Activated CD8-positive, alpha-beta memory T cell treated with anti-CD3 and anti-CD28 coated beads, Interleukin-2, amount 10 ng/mL, durations not matched to agents 7 days and 5 days (primary cell): ENCODE results near the gene SIK2. TPM values are rescaled to one million over a fixed set of nuclear protein-coding genes. Genes with fewer than 3 reads are reported as not detected.
"Not testable (repeated sequence)": the region's sequence is repeated elsewhere in the genome, so short reads cannot be mapped to it uniquely, and the experiment has no call there.

Experiments used
- ATAC-seq: fragments of 150-1000 bp; cut with Tn5 transposase; one replicate; pipeline ENCODE4 v1.10.0; 2021; ENCODE audit warnings: moderate library complexity
- CTCF ChIA-PET: fragments of 350-600 bp; sonication (Branson Sonifier 250); formaldehyde crosslinking; loops from one replicate; lab custom pipeline; 2021; ENCODE audit warnings: antibody characterized with exemption; lab: Charles Lee
- DNase-seq: peaks from one replicate; pipeline ENCODE4 v3.0.0-alpha.2; 2020
- H3K27ac Mint-ChIP-seq: one replicate; pipeline ENCODE4 v1.8.0; 2021; ENCODE audit warnings: mild to moderate bottlenecking, mixed read lengths
- H3K27me3 Mint-ChIP-seq: one replicate; pipeline ENCODE4 v1.8.0; 2021; ENCODE audit warnings: mixed read lengths
- H3K36me3 Mint-ChIP-seq: one replicate; pipeline ENCODE4 v1.8.0; 2021; ENCODE audit warnings: mild to moderate bottlenecking, mixed read lengths
- H3K4me1 Mint-ChIP-seq: one replicate; pipeline ENCODE4 v1.8.0; 2021; ENCODE audit warnings: mixed read lengths
- H3K4me3 Mint-ChIP-seq: one replicate; pipeline ENCODE4 v1.8.0; 2021; ENCODE audit warnings: mild to moderate bottlenecking, moderate library complexity, mixed read lengths
- H3K9me3 Mint-ChIP-seq: one replicate; pipeline ENCODE4 v1.8.0; 2022; ENCODE audit warnings: low read depth, mixed read lengths
- total RNA-seq, 2 experiments: library from RNA; stranded (reverse); gene quantifications; one replicate each; pipeline ENCODE4 v1.2.3, GENCODE V29; 2021

The SIK2 gene
- total RNA-seq, 2 experiments from 2014 or later, result 7.9 to 9.7 TPM

GRCh38 chr11:111658493-111658892, 56.2 kb downstream of the SIK2 start:
- H3K9me3 Mint-ChIP-seq, ATAC-seq, H3K4me1 Mint-ChIP-seq, CTCF ChIA-PET, H3K4me3 Mint-ChIP-seq, H3K27me3 Mint-ChIP-seq, H3K27ac Mint-ChIP-seq, H3K36me3 Mint-ChIP-seq, DNase-seq: not testable (repeated sequence)

- H3K4me3 Mint-ChIP-seq, result no peak overlapping the region
- H3K27ac Mint-ChIP-seq, result no peak overlapping the region
- no peak for DNase-seq
- CTCF ChIA-PET, result interaction anchor here (1.7 kb wide), 1 partner anchor 73 kb away, joined by 3 read pairs; no protein-coding TSS in a partner anchor
- no peaks in the 10 kb centered on the region for H3K36me3 Mint-ChIP-seq
- no peak for ATAC-seq
- no peaks in the 10 kb centered on the region for H3K4me1 Mint-ChIP-seq
- no peaks in the 10 kb centered on the region for H3K27me3 Mint-ChIP-seq
- no peaks in the 10 kb centered on the region for H3K9me3 Mint-ChIP-seq
Observed at GRCh38 chr11:111659201-111660115, 57.2 kb downstream of the SIK2 start.

GRCh38 chr11:111660822-111661221, 58.6 kb downstream of the SIK2 start:
- Mint-ChIP-seq H3K9me3 (no peaks in the 10 kb centered on the region), H3K4me1 (no peaks in the 10 kb centered on the region), H3K27me3 (no peaks in the 10 kb centered on the region), H3K4me3 (no peak overlapping the region), H3K27ac (no peak overlapping the region), H3K36me3 (no peaks in the 10 kb centered on the region)
- DNase-seq (no peak), ATAC-seq (no peak)
- CTCF ChIA-PET, result interaction anchor here (0.6 kb wide), 1 partner anchor 38 kb away, joined by 3 read pairs; no protein-coding TSS in a partner anchor

DNA sequence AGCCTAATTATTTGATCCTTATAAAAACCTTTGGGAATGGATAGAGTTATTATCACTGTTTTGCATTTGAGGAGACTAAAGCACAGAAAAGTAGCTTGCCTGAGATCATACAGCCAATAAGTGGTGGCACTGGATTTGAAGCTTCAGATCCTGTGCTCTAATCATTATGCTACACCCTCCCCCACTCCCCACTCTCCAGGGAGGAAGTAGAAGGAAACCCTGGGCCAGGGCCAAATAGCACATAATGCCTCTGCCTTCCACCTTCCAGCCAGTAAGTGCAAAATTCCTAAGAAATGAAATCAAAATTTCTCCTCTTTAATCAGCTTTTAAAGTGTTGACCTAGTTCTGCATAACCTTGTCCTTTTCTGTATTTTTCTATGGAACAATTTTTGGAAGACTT, 61.6 kb downstream of the SIK2 start:
- no peaks in the 10 kb centered on the region for H3K9me3 Mint-ChIP-seq
- no peak overlapping the region for H3K4me3 Mint-ChIP-seq
- H3K4me1 Mint-ChIP-seq, result no peaks in the 10 kb centered on the region
- CTCF ChIA-PET, result no interaction called here
- no peaks in the 10 kb centered on the region for H3K36me3 Mint-ChIP-seq
- no peak for DNase-seq
- H3K27ac Mint-ChIP-seq, result no peak overlapping the region
- no peaks in the 10 kb centered on the region for H3K27me3 Mint-ChIP-seq
- no peak for ATAC-seq

- no peak for ATAC-seq
- no peaks in the 10 kb centered on the region for H3K36me3 Mint-ChIP-seq
- DNase-seq, result no peak
- H3K27me3 Mint-ChIP-seq, result no peaks in the 10 kb centered on the region
- CTCF ChIA-PET, result no interaction called here
- no peaks in the 10 kb centered on the region for H3K4me1 Mint-ChIP-seq
- no peak overlapping the region for H3K4me3 Mint-ChIP-seq
- no peaks in the 10 kb centered on the region for H3K9me3 Mint-ChIP-seq
- H3K27ac Mint-ChIP-seq, result no peak overlapping the region
Observed at GRCh38 chr11:111665777-111666176, 63.5 kb downstream of the SIK2 start.

DNA sequence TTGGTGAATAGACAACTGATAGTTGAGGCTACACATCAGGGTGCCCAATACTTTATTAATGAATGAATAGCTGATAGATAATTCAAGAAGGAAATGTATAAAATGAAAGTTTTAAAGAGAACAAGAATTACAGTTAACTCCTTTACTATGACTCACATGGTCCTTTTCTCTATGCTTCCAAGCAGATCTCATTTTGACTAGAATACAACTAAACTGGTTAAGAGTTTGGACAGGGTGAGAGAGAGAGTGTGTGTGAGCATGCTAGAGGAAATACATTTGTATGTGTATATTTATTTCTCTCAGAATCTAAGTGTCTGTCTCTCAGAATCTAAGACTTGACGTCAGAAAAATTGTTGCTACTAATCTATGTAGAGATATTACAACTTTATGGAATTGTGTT, 66.7 kb downstream of the SIK2 start:
- peaks cover 10% of the 10 kb centered on the region for H3K36me3 Mint-ChIP-seq
- no peaks in the 10 kb centered on the region for H3K27me3 Mint-ChIP-seq
- CTCF ChIA-PET, result interaction anchor here (1.4 kb wide), 1 partner anchor 65 kb away, joined by 4 read pairs; no protein-coding TSS in a partner anchor
- no peaks in the 10 kb centered on the region for H3K9me3 Mint-ChIP-seq
- no peak for DNase-seq
- no peak overlapping the region for H3K4me3 Mint-ChIP-seq
- no peak overlapping the region for H3K27ac Mint-ChIP-seq
- no peak for ATAC-seq
- H3K4me1 Mint-ChIP-seq, result peaks cover 12% of the 10 kb centered on the region

- Mint-ChIP-seq H3K4me1 (peaks cover 12% of the 10 kb centered on the region), H3K27ac (no peak overlapping the region), H3K36me3 (peaks cover 23% of the 10 kb centered on the region), H3K4me3 (no peak overlapping the region), H3K9me3 (no peaks in the 10 kb centered on the region), H3K27me3 (no peaks in the 10 kb centered on the region)
- ATAC-seq (no peak), DNase-seq (no peak)
- CTCF ChIA-PET, result no interaction called here
Observed at GRCh38 chr11:111671383-111671782, 69.1 kb downstream of the SIK2 start.

GRCh38 chr11:111672949-111673348, 70.7 kb downstream of the SIK2 start:
- Mint-ChIP-seq H3K9me3 (no peaks in the 10 kb centered on the region), H3K4me1 (peaks cover 12% of the 10 kb centered on the region), H3K27me3 (no peaks in the 10 kb centered on the region), H3K27ac (peak overlapping the region; percentile 25), H3K4me3 (no peak overlapping the region), H3K36me3 (peaks cover 24% of the 10 kb centered on the region)
- CTCF ChIA-PET, result interaction anchor here (1.4 kb wide), 1 partner anchor 69 kb away, joined by 4 read pairs; no protein-coding TSS in a partner anchor
- DNase-seq (no peak), ATAC-seq (peak; percentile 58)

DNA sequence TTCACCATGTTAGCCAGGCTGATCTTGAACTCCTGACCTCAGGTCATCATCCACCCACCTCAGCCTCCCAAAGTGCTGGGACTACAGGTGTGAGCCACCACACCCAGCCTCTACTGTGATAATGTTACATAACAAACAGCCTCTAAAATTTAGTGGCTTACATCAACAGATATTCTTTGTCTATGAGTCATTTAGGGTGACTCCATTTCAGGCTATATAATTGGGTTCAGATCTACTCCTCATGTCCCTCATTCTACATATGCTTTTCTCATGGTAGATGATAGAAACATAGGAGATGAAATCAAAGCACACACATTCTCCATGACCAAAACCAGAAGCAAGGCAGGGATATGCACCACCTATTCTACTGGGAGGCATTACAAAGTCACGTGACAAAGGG, 72.7 kb downstream of the SIK2 start:
- CTCF ChIA-PET, result no interaction called here
- Mint-ChIP-seq H3K4me3 (no peak overlapping the region), H3K9me3 (no peaks in the 10 kb centered on the region)

DNA sequence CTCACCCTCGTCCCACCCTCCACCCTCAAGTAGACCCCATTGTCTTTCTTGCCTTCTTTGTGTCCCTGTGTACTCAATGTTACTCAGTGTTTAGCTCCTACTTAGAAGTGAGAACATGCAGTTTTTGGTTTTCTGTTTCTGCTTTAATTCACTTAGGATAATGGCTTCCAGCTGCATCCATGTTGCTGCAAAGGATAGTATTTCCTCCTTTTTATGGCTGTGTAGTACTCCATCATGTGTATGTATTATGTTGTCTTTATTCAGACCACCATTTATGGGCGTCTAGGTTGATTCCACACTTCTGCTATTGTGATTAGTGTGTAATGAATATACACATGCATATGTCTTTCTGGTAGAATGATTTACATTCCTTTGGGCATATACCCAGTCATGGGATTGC, 73.6 kb downstream of the SIK2 start:
- Mint-ChIP-seq H3K36me3 (peaks cover 24% of the 10 kb centered on the region), H3K4me3 (no peak overlapping the region), H3K27ac (no peak overlapping the region), H3K9me3 (no peaks in the 10 kb centered on the region), H3K27me3 (no peaks in the 10 kb centered on the region), H3K4me1 (peaks cover 12% of the 10 kb centered on the region)
- CTCF ChIA-PET, result no interaction called here
- no peak for ATAC-seq
- DNase-seq, result no peak

More for the DNA sequence above, 72.7 kb downstream of the SIK2 start:
- ATAC-seq (no peak), DNase-seq (no peak)
- peaks cover 12% of the 10 kb centered on the region for H3K4me1 Mint-ChIP-seq
- no peaks in the 10 kb centered on the region for H3K27me3 Mint-ChIP-seq
- peaks cover 24% of the 10 kb centered on the region for H3K36me3 Mint-ChIP-seq
- no peak overlapping the region for H3K27ac Mint-ChIP-seq

DNA sequence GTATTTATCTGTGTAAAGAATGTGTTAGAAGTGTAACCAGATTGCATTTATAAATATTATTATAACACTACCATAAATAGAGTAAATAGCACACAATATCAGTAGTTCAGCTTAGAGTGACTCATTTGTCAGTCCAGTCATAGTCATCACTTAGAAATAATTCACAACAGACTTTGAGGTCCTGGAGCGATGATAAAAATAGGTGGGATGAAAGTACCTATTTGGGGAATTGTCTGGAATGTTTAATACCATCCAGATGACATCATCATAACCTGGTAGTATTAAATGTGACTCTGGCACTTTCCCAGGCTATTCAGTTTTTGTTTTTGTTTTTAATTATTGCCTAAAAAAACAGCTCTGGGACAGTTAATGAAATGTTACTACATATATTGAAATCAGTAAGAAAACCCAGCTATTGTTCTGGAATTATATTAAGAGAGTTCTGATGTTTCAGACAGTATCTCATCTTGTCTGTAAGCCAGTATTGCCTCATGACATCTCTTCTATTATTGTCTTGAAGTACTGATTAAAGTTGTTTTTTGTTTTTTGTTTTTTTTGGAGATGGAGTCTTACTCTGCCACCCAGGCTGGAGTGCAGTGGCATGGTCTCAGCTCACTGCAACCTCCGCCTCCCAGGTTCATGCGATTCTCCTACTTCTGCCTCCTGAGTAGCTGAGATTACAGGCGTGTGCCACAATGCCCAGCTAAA, 74.8 kb downstream of the SIK2 start:
- no peak for DNase-seq
- H3K27me3 Mint-ChIP-seq, result no peaks in the 10 kb centered on the region
- H3K9me3 Mint-ChIP-seq, result no peaks in the 10 kb centered on the region
- no peak overlapping the region for H3K4me3 Mint-ChIP-seq
- CTCF ChIA-PET, result interaction anchor here (1.3 kb wide), 1 partner anchor 9 kb away, joined by 3 read pairs; no protein-coding TSS in a partner anchor
- H3K36me3 Mint-ChIP-seq, result peaks cover 19% of the 10 kb centered on the region
- peaks cover 12% of the 10 kb centered on the region for H3K4me1 Mint-ChIP-seq
- no peak for ATAC-seq
- H3K27ac Mint-ChIP-seq, result no peak overlapping the region

GRCh38 chr11:111680486-111681175, 78.4 kb downstream of the SIK2 start:
- no peaks in the 10 kb centered on the region for H3K4me1 Mint-ChIP-seq
- H3K27me3 Mint-ChIP-seq, result no peaks in the 10 kb centered on the region
- DNase-seq (no peak), ATAC-seq (no peak)
- no peak overlapping the region for H3K4me3 Mint-ChIP-seq
- H3K27ac Mint-ChIP-seq, result no peak overlapping the region
- peaks cover 11% of the 10 kb centered on the region for H3K36me3 Mint-ChIP-seq
- no peaks in the 10 kb centered on the region for H3K9me3 Mint-ChIP-seq
- CTCF ChIA-PET, result no interaction called here

GRCh38 chr11:111683806-111684205, 81.6 kb downstream of the SIK2 start:
- Mint-ChIP-seq H3K9me3 (no peaks in the 10 kb centered on the region), H3K27me3 (no peaks in the 10 kb centered on the region), H3K36me3 (peaks cover 9% of the 10 kb centered on the region), H3K27ac (no peak overlapping the region), H3K4me1 (no peaks in the 10 kb centered on the region), H3K4me3 (no peak overlapping the region)
- CTCF ChIA-PET, result no interaction called here
- ATAC-seq (no peak), DNase-seq (no peak)
